ENCODE measurements around the gene SMC3. TPM values are rescaled to one million over a fixed set of nuclear protein-coding genes. Genes with fewer than 3 reads are reported as not detected.
A peak's percentile ranks its signal among the peaks of the same experiment; 100 is the strongest.

SMC3 gene
- total RNA-seq, 1 experiment from 2014 or later: 31.3 TPM

GRCh38 chr10:110556969-110557601, 10.4 kb upstream of the SMC3 start:
- peak; percentile 42 for TF ChIP-seq CTCF (IDR thresholded peaks at IDR 0.05; ENCODE audit: unreplicated experiment)
- Mint-ChIP-seq H3K4me3 (ENCODE audit: low read depth, unreplicated experiment) (no peak overlapping the region), H3K36me3 (ENCODE audit: insufficient read depth, unreplicated experiment) (no peaks in the 10 kb centered on the region), H3K27ac (ENCODE audit: unreplicated experiment) (no peak overlapping the region), H3K4me1 (ENCODE audit: low read depth, unreplicated experiment) (no peaks in the 10 kb centered on the region), H3K9me3 (ENCODE audit: low read depth, unreplicated experiment) (no peaks in the 10 kb centered on the region), H3K27me3 (ENCODE audit: unreplicated experiment) (peaks cover 16% of the 10 kb centered on the region)
- DNase-seq: peak; percentile 41
- intact Hi-C loops (cut with micrococcal nuclease; ENCODE audit: unreplicated experiment): no loop called here
- BruUV-seq (replicated peaks): no TSS peak
- CTCF ChIA-PET: no interaction called here

GRCh38 chr10:110558041-110558440, 9.5 kb upstream of the SMC3 start:
- Mint-ChIP-seq H3K27ac (ENCODE audit: unreplicated experiment) (no peak overlapping the region), H3K36me3 (ENCODE audit: insufficient read depth, unreplicated experiment) (no peaks in the 10 kb centered on the region), H3K9me3 (ENCODE audit: low read depth, unreplicated experiment) (no peaks in the 10 kb centered on the region), H3K4me3 (ENCODE audit: low read depth, unreplicated experiment) (no peak overlapping the region), H3K4me1 (ENCODE audit: low read depth, unreplicated experiment) (no peaks in the 10 kb centered on the region), H3K27me3 (ENCODE audit: unreplicated experiment) (peaks cover 13% of the 10 kb centered on the region)
- no peak for TF ChIP-seq CTCF (IDR thresholded peaks at IDR 0.05; ENCODE audit: unreplicated experiment)
- CTCF ChIA-PET: no interaction called here
- BruUV-seq (replicated peaks): no TSS peak
- DNase-seq: no peak
- intact Hi-C loops (cut with micrococcal nuclease; ENCODE audit: unreplicated experiment): no loop called here

GRCh38 chr10:110560012-110560411, 7.5 kb upstream of the SMC3 start:
- intact Hi-C loops (cut with micrococcal nuclease; ENCODE audit: unreplicated experiment): no loop called here
- CTCF ChIA-PET: interaction anchor here (0.7 kb wide), 1 partner anchor 83 kb away, joined by 4 read pairs; no protein-coding TSS in a partner anchor
- no peak overlapping the region for H3K27ac Mint-ChIP-seq (ENCODE audit: unreplicated experiment)

GRCh38 chr10:110561292-110561691, 6.2 kb upstream of the SMC3 start:
- intact Hi-C loops (cut with micrococcal nuclease; ENCODE audit: unreplicated experiment): no loop called here
- CTCF ChIA-PET: no interaction called here
- no peak for DNase-seq
- Mint-ChIP-seq H3K4me3 (ENCODE audit: low read depth, unreplicated experiment) (no peak overlapping the region), H3K9me3 (ENCODE audit: low read depth, unreplicated experiment) (no peaks in the 10 kb centered on the region), H3K27ac (ENCODE audit: unreplicated experiment) (no peak overlapping the region), H3K4me1 (ENCODE audit: low read depth, unreplicated experiment) (no peaks in the 10 kb centered on the region), H3K36me3 (ENCODE audit: insufficient read depth, unreplicated experiment) (no peaks in the 10 kb centered on the region), H3K27me3 (ENCODE audit: unreplicated experiment) (peaks cover 13% of the 10 kb centered on the region)
- no peak for TF ChIP-seq CTCF (IDR thresholded peaks at IDR 0.05; ENCODE audit: unreplicated experiment)
- BruUV-seq (replicated peaks): no TSS peak

More at GRCh38 chr10:110560012-110560411, 7.5 kb upstream of the SMC3 start:
- no peaks in the 10 kb centered on the region for H3K4me1 Mint-ChIP-seq (ENCODE audit: low read depth, unreplicated experiment)
- H3K9me3 Mint-ChIP-seq (ENCODE audit: low read depth, unreplicated experiment): no peaks in the 10 kb centered on the region
- no peak for DNase-seq
- BruUV-seq (replicated peaks): no TSS peak
- H3K36me3 Mint-ChIP-seq (ENCODE audit: insufficient read depth, unreplicated experiment): no peaks in the 10 kb centered on the region
- peaks cover 13% of the 10 kb centered on the region for H3K27me3 Mint-ChIP-seq (ENCODE audit: unreplicated experiment)
- no peak overlapping the region for H3K4me3 Mint-ChIP-seq (ENCODE audit: low read depth, unreplicated experiment)
- TF ChIP-seq CTCF (IDR thresholded peaks at IDR 0.05; ENCODE audit: unreplicated experiment): no peak
